PFSK-1 (cell line): ENCODE results near the gene HHIPL2.

Experiments
- FOXP2 ChIP-seq: optimal IDR thresholded peaks from 2 replicates; pipeline ENCODE3; 2011; ENCODE audit warnings: borderline replicate concordance, control low read depth, inconsistent platforms; ENCODE audit not compliant: insufficient read depth; ENCODE audit errors: extremely low read length, extremely low read depth
- POLR2AphosphoS5 ChIP-seq: IDR thresholded peaks from 2 replicates; pipeline ENCODE4 v1.6.1; 2012; ENCODE audit warnings: low read depth, mild to moderate bottlenecking, control low read depth, low read length, moderate library complexity
- REST ChIP-seq, 2 experiments: IDR thresholded peaks; 2 replicates each; pipeline versions ENCODE4 v1.6.1 to v1.8.0; 2011 to 2012; ENCODE audit warnings: low read depth in 2 of 2, low read length in 2 of 2, control low read depth in 1 of 2, inconsistent platforms in 1 of 2, mild to moderate bottlenecking in 1 of 2, moderate library complexity in 1 of 2; ENCODE audit not compliant: insufficient read depth in 1 of 2
- SIN3A ChIP-seq: IDR thresholded peaks from 2 replicates; pipeline ENCODE4 v1.6.1; 2012; ENCODE audit warnings: mild to moderate bottlenecking, low read length, moderate library complexity, borderline replicate concordance; ENCODE audit not compliant: insufficient read depth
- TAF1 ChIP-seq: IDR thresholded peaks from 2 replicates; pipeline ENCODE4 v1.6.1; 2012; ENCODE audit warnings: low read length, control low read depth, borderline replicate concordance; ENCODE audit not compliant: insufficient read depth

GRCh38 chr1:222589462-222590302 is 41.8 kb upstream of the HHIPL2 start, which contains the start of gene TAF1A:
- TF ChIP-seq POLR2AphosphoS5: peak; percentile 90
- peak; percentile 82 for TF ChIP-seq TAF1
- peak in 1 of 2 experiments; percentile 18; a peak in 1 of 4 replicates for TF ChIP-seq REST (IDR thresholded peaks at IDR 0.05; ENCODE audit: insufficient read depth in 1 of 2, low read depth in 2 of 2, low read length in 2 of 2)
- TF ChIP-seq SIN3A: peak; percentile 86; the same call in 1 of the 2 replicates
- no peak for TF ChIP-seq FOXP2
